Transverse colon (tissue), 4 donors: ENCODE data around the gene RASSF6.

Source experiments
- POLR2A ChIP-seq: fragments of 450-650 bp; IDR thresholded peaks from one replicate; pipeline ENCODE4 v1.6.1; 2016; ENCODE audit warnings: antibody characterized with exemption, mild to moderate bottlenecking, moderate library complexity
- POLR2AphosphoS5 ChIP-seq, 3 donors: sonication (generic); formaldehyde crosslinking; IDR thresholded peaks; one replicate each; pipeline ENCODE4 v1.6.1; 2016; ENCODE audit warnings: antibody characterized with exemption in 3 of 3
- TF ChIP-seq, protein P1 (sequence below), 5 experiments: fragments of 200-600 bp in 3 of 5; fragments of 450-650 bp in 2 of 5; sonication (generic) in 3 of 5; IDR thresholded peaks; 1 replicate in 2 of 5; 2 replicates in 3 of 5; pipeline ENCODE4 v1.5.1; 2016 to 2017; ENCODE audit warnings: antibody characterized with exemption in 5 of 5, inconsistent platforms in 3 of 5, mild to moderate bottlenecking in 2 of 5, moderate library complexity in 1 of 5

DNA sequence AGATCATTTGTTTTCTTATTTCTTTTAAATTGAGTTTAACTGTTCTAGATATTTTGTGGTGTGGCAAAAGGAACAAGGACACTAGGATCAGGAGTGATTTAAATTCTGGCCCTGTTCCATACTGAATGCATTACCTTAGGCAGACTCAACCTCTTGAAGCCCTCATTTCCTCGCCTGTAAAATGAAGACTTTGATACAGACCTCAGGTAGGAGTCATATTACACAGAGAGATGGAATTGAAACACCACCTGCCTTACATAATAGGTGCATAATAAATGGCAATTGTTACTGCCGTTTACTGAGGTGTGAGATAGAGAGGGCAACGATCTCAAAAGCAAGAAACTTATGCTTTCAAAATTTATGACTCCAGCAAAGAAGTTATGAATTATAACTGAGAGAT, 28.2 kb upstream of the RASSF6 start:
- TF ChIP-seq, protein P1, sequence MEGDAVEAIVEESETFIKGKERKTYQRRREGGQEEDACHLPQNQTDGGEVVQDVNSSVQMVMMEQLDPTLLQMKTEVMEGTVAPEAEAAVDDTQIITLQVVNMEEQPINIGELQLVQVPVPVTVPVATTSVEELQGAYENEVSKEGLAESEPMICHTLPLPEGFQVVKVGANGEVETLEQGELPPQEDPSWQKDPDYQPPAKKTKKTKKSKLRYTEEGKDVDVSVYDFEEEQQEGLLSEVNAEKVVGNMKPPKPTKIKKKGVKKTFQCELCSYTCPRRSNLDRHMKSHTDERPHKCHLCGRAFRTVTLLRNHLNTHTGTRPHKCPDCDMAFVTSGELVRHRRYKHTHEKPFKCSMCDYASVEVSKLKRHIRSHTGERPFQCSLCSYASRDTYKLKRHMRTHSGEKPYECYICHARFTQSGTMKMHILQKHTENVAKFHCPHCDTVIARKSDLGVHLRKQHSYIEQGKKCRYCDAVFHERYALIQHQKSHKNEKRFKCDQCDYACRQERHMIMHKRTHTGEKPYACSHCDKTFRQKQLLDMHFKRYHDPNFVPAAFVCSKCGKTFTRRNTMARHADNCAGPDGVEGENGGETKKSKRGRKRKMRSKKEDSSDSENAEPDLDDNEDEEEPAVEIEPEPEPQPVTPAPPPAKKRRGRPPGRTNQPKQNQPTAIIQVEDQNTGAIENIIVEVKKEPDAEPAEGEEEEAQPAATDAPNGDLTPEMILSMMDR (IDR thresholded peaks at IDR 0.05): no peak
- TF ChIP-seq POLR2AphosphoS5 (IDR thresholded peaks at IDR 0.05) (no peak), POLR2A (no peak)
